Measurements from ENCODE around the gene EMB.
"Not testable (repeated sequence)": the region's sequence is repeated elsewhere in the genome, so short reads cannot be mapped to it uniquely, and the experiment has no call there.

The EMB gene

GRCh38 chr5:50420343-50420935, 20.6 kb downstream of the EMB start:
- DNase-seq = no peak

- DNase-seq = not testable (repeated sequence)
Measured at GRCh38 chr5:50419656-50420055, 21.4 kb downstream of the EMB start.

- DNase-seq = not testable (repeated sequence)
Measured at GRCh38 chr5:50416637-50417036, 24.5 kb downstream of the EMB start.

GRCh38 chr5:50415912-50416311, 25.2 kb downstream of the EMB start:
- peak; percentile 85 for DNase-seq

GRCh38 chr5:50410932-50411331, 30.2 kb downstream of the EMB start:
- DNase-seq = not testable (repeated sequence)

GRCh38 chr5:50406877-50407276, 34.2 kb downstream of the EMB start:
- DNase-seq = no peak

GRCh38 chr5:50401336-50401735, 39.8 kb downstream of the EMB start:
- no peak for DNase-seq

GRCh38 chr5:50393925-50394609, 47.0 kb downstream of the EMB start:
- not testable (repeated sequence) for DNase-seq

- not testable (repeated sequence) for DNase-seq
Measured at GRCh38 chr5:50392289-50392688, 48.8 kb downstream of the EMB start.

- DNase-seq = not testable (repeated sequence)
Measured at GRCh38 chr5:50384381-50384780, 56.7 kb downstream of the EMB start.

- DNase-seq = not testable (repeated sequence)
Measured at GRCh38 chr5:50376696-50377095, 64.4 kb downstream of the EMB start.

- DNase-seq = not testable (repeated sequence)
Measured at GRCh38 chr5:50369287-50370033, 71.6 kb downstream of the EMB start.

- no peak for DNase-seq
Measured at GRCh38 chr5:50365426-50366251, 75.4 kb downstream of the EMB start.

- DNase-seq = not testable (repeated sequence)
Measured at GRCh38 chr5:50364535-50365309, 76.4 kb downstream of the EMB start.

- no peak for DNase-seq
Measured at GRCh38 chr5:50359187-50359586, 81.9 kb downstream of the EMB start.

GRCh38 chr5:50352382-50352781, 88.7 kb downstream of the EMB start:
- no peak for DNase-seq
